NCI-H2196 treated with DMSO at 0.1 percent for 48 hours (cell line): Measurements from ENCODE around the gene SPR.

Experiments used
- DNase-seq: peaks from one replicate; lab custom pipeline; 2025; ENCODE audit not compliant: unreplicated experiment; lab: John Stamatoyannopoulos, UW

Gene SPR

DNA sequence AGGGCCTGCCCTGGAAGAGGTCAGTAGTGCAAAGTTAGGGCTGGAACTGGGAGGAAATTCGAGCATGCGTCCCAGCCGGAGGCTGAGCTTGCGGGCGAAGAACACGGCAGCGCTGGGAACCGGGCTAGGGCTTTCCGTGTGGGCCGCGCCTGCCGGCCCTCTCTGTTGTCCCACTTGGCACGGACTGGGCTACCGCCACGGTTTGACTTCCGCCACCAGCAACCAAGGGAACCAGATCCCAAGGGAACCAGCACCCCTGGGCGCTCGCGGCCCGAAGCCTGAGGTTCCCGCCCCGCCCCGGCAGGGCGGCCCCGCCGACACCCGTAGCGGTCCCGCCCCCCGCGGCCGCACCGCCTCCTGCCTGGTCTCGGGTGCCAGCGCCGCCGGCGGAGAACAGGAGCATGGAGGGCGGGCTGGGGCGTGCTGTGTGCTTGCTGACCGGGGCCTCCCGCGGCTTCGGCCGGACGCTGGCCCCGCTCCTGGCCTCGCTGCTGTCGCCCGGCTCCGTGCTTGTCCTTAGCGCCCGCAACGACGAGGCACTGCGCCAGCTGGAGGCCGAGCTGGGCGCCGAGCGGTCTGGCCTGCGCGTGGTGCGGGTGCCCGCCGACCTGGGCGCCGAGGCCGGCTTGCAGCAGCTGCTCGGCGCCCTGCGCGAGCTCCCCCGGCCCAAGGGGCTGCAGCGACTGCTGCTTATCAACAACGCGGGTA is at the start of gene SPR:
Gene SPR (plus strand): TSS at position 377 of the 708 bp plus-strand sequence. CDS start 25 bp downstream, at position 402.
- peak; percentile 44 for DNase-seq

GRCh38 chr2:72840066-72840465 is 47.1 kb upstream of the SPR start:
- no peak for DNase-seq

DNA sequence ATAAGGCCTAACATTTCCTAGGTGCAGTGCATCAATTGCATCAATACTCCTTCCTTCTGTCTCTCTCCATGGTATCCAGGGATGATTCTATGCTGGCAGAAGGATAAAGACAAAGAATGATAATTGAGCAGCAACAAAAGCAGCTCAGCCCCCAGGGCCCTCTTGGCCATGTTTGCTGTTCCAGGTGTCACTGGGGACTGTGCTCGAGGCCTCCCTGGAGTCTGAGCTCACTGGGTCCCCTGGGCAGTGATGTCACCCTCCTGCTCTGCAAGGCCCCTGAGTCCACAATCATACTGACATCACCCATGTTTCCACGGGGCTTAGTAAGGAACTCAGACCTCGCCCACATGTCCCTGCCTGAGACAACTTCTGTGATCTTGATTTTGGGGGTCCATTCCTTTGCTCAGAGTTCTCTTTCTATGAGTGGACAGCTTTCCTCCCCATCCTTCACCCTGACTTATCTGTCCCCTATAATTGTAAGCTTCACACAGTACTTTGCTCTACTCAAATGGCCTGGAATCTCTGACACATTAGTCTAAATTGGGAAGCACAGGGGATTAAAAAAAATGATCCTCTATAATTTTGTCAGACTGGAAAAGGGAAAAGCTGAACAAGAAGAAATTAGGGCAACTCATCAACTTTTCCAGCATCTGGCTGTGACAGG is 45.6 kb upstream of the SPR start:
- DNase-seq = no peak

GRCh38 chr2:72843301-72843700 is 43.9 kb upstream of the SPR start:
- no peak for DNase-seq

DNA sequence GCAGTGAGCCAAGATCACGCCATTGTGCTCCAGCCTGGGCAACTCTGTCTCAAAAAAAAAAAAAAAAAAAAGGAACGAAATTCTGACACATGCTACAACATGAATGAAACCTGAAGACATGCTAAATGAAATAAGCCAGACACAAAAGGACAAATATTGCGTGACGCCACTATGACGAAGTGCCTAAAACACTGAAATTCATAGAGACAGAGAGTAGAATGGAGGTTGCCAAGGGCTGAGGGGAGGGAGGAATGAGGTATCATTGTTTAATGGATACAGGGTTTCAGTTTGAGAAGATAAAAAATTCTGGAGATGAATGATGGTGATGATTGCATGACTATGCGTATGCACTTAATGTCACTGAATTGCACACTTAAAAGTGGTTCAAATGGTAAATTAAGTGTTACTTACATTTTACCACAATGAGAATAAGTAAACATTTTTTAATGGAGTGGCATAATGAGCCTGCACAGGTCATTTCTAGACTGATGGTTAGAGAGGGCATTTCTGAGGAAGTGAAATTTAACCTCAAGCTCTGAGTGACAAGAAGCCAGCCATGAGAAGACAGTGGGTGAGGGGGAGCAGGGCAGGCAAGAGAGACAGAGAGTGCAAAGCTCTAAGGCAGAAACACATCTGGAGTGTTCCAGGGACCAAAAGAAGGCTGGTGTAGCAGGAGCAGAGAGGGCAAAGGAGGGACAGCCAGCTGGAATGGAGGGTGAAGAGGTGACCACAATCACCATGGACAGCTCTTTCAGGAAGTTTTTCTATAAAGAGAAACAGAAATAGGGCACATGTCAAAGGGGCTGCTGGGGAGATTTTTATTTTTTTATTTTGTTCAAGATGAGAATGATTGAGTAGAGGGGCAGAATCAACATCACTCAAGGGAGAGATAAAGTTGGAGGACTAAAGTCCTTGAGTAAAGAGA is 40.8 kb upstream of the SPR start:
- no peak for DNase-seq

- no peak for DNase-seq
Measured at GRCh38 chr2:72847534-72848315, 39.5 kb upstream of the SPR start.

GRCh38 chr2:72848436-72849137 is 38.6 kb upstream of the SPR start:
- DNase-seq = no peak

- DNase-seq = no peak
Measured at GRCh38 chr2:72849138-72849462, 38.1 kb upstream of the SPR start.

GRCh38 chr2:72851333-72851732 is 35.9 kb upstream of the SPR start:
- DNase-seq = no peak

DNA sequence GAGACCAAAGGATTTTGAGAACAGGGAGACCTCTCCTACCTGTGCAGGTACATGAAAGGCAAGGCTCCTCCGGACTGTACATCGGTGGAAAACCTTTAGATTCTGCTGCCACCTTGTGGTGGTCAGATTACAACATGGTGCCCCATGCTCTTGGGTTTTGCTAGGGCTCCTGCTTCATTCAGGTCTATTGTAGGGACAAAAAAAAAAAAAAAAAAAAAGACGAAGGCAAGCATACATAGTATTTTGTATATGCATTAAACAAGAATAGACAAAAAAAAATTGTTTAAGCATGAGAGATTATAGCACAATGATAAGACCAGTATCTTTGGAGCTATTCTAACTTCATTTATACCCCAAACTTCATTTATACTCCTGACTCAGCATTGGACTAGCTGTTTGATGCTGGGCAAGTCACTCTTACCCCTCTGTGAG is 27.4 kb upstream of the SPR start:
- DNase-seq = peak; percentile 18

DNA sequence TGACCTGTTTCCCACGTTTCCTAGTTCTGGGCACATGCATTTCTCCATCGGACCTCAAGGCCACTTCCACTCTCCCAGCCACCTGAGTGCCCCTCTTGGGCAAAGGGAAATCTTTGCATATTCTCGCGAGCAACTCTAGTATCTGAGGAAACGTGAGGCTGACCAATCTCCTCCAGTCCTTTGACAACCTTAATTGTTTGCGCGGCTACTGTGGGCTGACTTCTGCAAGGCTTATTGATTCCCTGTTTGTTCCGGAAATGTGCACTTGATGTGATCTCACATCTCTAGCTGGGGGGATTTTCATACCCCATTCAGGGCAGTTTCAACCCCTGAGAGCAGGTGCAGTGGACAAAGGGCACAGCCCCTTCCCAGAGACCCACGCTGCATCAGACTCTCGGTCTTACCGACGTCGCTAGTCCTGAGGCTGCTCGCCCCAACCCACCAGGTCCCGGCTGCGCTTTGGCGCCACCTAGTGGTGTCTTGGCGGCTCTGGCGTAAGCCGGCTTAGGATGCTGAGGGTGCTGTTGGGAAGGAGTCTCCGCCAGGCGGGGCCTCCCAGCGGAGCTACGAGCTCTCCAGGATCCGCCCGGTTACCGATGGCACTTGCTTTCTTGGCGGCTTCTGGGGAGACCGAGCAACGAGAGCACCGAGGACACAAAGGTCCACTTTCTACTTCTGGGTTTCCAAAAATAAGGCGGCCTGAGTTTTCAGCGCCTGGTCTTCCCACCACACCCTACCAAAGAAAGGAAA is 24.8 kb upstream of the SPR start:
- DNase-seq = peak; percentile 22

- DNase-seq = no peak
Measured at GRCh38 chr2:72863046-72863445, 24.2 kb upstream of the SPR start.

GRCh38 chr2:72864500-72864899 is 22.7 kb upstream of the SPR start:
- DNase-seq = no peak

GRCh38 chr2:72871060-72871459 is 16.1 kb upstream of the SPR start:
- DNase-seq = no peak

GRCh38 chr2:72871880-72872279 is 15.3 kb upstream of the SPR start:
- DNase-seq = no peak

DNA sequence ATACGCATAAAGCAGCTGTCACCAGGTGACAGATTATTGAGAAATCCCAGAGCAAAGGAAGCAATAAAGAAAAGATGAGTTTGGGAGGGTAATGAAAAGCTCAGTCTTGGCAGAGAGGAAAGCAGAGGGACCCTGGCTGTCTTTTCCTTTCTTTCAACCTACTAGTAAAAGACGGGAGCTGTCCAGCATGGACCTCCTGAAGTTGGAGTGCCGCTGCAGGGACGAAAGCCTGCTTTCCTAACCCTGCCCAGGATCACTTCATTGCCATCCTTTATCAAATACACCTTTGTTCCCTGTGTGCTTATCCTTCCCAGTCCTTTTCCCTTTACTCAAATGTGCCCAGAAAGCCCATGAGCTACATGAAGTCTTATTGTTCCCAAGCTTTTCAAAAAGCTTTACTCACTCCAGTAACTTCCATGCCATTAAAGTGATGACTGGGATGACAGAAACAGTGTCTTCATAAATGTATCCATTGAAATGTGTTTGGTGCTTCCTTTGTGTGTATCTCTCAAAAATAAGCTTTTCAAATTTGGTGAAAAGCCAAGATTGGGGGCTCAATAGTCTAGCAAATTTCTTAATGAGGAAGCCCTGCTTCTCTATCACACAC is 3.7 kb upstream of the SPR start:
- no peak for DNase-seq

DNA sequence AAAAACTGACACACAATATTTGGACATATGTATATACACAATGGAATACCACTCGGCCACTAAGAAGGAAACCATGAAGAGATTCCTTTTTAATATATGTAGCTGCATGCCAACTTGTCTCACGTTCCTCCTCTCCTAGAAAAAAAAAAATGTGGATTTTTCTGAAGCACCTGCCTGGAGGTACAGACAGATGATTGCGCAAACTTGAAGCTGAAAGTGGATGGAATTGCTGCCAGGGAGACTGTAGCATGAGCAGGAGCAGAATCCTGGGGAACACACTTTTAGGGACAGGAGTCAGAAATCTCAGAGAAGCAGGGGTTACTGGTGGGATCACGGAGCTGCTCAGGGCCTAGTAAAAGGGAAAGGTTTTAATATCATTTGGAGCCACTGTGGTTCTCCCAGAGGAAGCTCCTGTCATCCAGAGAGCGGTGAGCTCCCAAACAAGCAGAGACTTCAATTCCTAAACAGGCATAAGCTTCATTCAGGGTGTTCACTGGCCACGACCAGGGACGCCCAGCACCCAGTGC is 640 bp upstream of the SPR start:
- no peak for DNase-seq

- DNase-seq = peak; percentile 25
Measured at GRCh38 chr2:72887740-72888437, 681 bp downstream of the SPR start.
